WTC11 (cell line): ENCODE measurements around the gene TRIP13.

Source experiments
- ATF2 ChIP-seq: sonication (generic); formaldehyde crosslinking; IDR thresholded peaks from 2 replicates; pipeline ENCODE4 v1.8.1; 2022; ENCODE audit warnings: low read depth, missing genetic modification reagents, borderline replicate concordance
- CTCF ChIP-seq: fragments of 200-600 bp; IDR thresholded peaks from 2 replicates; pipeline ENCODE4 v1.8.0; 2022; ENCODE audit warnings: antibody characterized with exemption
- E2F1 ChIP-seq: sonication (generic); formaldehyde crosslinking; IDR thresholded peaks from 2 replicates; pipeline ENCODE4 v1.8.0; 2022; ENCODE audit warnings: mild to moderate bottlenecking, missing genetic modification reagents
- SP1 ChIP-seq: sonication (generic); formaldehyde crosslinking; conservative IDR thresholded peaks from 2 replicates; pipeline ENCODE4 v1.8.1; 2022; ENCODE audit warnings: missing genetic modification reagents
- ZNF121 ChIP-seq: sonication (generic); formaldehyde crosslinking; IDR thresholded peaks from 2 replicates; pipeline ENCODE4 v1.8.0; 2023; ENCODE audit warnings: missing genetic modification reagents
- ZNF138 ChIP-seq: sonication (generic); formaldehyde crosslinking; conservative IDR thresholded peaks from 2 replicates; pipeline ENCODE4 v1.8.1; 2022; ENCODE audit warnings: mild to moderate bottlenecking, moderate library complexity, missing genetic modification reagents
- ZNF396 ChIP-seq: fragments of 250-450 bp; sonication (Bioruptor Pico); IDR thresholded peaks from 2 replicates; pipeline ENCODE4 v1.8.0; 2021; ENCODE audit warnings: mild to moderate bottlenecking, moderate library complexity, borderline replicate concordance

- no peak for TF ChIP-seq ZNF138 (CRISPR knock-in tag)
- no peak for TF ChIP-seq E2F1 (CRISPR knock-in tag)
- no peak for TF ChIP-seq CTCF
- no peak for TF ChIP-seq ZNF121 (CRISPR knock-in tag)
- no peak for TF ChIP-seq SP1 (CRISPR knock-in tag)
- TF ChIP-seq ZNF396 (CRISPR knock-in tag), result no peak
- no peak for TF ChIP-seq ATF2 (CRISPR knock-in tag)
Observed at GRCh38 chr5:965604-966344, 73.1 kb downstream of the TRIP13 start.
